Neural crest cell (in vitro differentiated cells): Measurements from ENCODE around the gene PRR7. TPM values are rescaled to one million over a fixed set of nuclear protein-coding genes. Genes with fewer than 3 reads are reported as not detected.
"Not testable (repeated sequence)": the region's sequence is repeated elsewhere in the genome, so short reads cannot be mapped to it uniquely, and the experiment has no call there.

Experiments used
- DNase-seq: peaks from one replicate; pipeline ENCODE4 v3.0.0; 2021; ENCODE audit warnings: low read depth, mixed read lengths, low spot score
- H3K27ac Mint-ChIP-seq: one replicate; pipeline ENCODE4 v1.8.0; 2021; ENCODE audit warnings: mild to moderate bottlenecking, mixed read lengths; ENCODE audit not compliant: unreplicated experiment
- H3K27me3 Mint-ChIP-seq: 2 replicates; pipeline ENCODE4 v1.8.0; 2021; ENCODE audit warnings: low read depth, mild to moderate bottlenecking, mixed read lengths
- H3K36me3 Mint-ChIP-seq: 2 replicates; pipeline ENCODE4 v1.8.0; 2021; ENCODE audit warnings: low read depth, mild to moderate bottlenecking, mixed read lengths
- H3K4me1 Mint-ChIP-seq: 2 replicates; pipeline ENCODE4 v1.8.0; 2021; ENCODE audit warnings: mixed read lengths
- H3K4me3 Mint-ChIP-seq: one replicate; pipeline ENCODE4 v1.8.0; 2021; ENCODE audit warnings: mild to moderate bottlenecking, mixed read lengths
- H3K9me3 Mint-ChIP-seq: 2 replicates; pipeline ENCODE4 v1.8.0; 2021; ENCODE audit warnings: mixed read lengths
- total RNA-seq: library from RNA; stranded (reverse); gene quantifications from 2 replicates; pipeline ENCODE4 v1.2.1, GENCODE V29; 2021
- TF ChIP-seq, protein P1 (sequence below): fragments of 200-600 bp; sonication (generic); conservative IDR thresholded peaks from 2 replicates; pipeline ENCODE4 v1.5.0; 2021; ENCODE audit warnings: antibody characterized with exemption, mild to moderate bottlenecking

PRR7 gene
- total RNA-seq, 1 donor from 2014 or later = 19.0 TPM

DNA sequence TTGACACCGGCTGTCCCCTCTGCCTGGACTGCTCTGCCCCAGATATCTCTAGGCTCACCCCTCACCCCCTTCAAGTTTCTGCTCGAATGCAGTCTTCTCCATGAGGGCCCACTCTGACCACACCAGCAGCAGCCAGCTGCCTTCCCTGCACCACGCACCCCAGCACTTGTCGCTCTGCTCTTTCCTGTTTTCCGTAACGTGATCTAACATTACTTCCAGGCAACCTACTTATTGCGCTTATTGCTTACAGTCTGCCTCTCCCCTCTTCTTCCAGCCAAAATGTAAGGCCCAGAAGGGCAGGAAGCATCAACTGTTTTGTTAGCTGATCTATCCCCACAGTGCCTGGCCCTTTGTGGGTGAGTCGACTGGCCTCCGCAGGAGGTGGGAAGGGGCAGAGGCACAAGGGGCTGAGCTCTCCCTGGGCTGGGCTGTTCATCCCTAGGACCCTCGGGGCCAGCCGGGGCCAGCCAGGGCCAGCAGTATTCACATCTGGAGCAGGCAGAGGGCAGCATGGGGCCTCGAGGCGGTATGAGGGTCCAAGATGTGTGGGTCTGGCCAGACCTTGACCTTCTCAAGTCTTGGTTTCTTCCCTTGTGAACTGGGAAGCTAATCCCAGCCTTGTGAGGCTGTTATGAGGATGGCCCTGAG, 38.4 kb downstream of the PRR7 start:
- Mint-ChIP-seq H3K4me1 (peaks cover 2% of the 10 kb centered on the region), H3K27me3 (no peaks in the 10 kb centered on the region), H3K9me3 (no peaks in the 10 kb centered on the region), H3K36me3 (peaks cover 1% of the 10 kb centered on the region), H3K27ac (peak overlapping the region; percentile 44), H3K4me3 (peak overlapping the region; percentile 56)
- TF ChIP-seq, protein P1, sequence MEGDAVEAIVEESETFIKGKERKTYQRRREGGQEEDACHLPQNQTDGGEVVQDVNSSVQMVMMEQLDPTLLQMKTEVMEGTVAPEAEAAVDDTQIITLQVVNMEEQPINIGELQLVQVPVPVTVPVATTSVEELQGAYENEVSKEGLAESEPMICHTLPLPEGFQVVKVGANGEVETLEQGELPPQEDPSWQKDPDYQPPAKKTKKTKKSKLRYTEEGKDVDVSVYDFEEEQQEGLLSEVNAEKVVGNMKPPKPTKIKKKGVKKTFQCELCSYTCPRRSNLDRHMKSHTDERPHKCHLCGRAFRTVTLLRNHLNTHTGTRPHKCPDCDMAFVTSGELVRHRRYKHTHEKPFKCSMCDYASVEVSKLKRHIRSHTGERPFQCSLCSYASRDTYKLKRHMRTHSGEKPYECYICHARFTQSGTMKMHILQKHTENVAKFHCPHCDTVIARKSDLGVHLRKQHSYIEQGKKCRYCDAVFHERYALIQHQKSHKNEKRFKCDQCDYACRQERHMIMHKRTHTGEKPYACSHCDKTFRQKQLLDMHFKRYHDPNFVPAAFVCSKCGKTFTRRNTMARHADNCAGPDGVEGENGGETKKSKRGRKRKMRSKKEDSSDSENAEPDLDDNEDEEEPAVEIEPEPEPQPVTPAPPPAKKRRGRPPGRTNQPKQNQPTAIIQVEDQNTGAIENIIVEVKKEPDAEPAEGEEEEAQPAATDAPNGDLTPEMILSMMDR = no peak
- DNase-seq = no peak

DNA sequence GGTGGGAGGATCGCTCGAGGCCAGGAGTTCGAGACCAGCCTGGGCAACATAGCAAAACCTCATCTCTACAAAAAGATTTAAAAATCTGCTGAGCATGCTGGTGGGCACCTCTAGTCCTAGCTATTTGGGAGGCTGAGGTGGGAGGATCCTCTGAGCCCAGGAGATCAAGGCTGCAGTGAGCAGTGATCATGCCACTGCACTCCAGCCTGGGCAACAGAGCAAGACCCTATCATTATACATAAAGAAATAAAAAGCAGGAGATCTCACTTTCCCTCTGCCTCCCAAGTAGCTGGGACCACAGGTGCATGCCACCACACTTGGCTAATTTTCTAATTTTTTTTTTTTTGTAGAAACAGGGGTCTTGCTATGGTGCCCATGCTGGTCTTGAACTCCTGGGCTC, 39.1 kb downstream of the PRR7 start:
- not testable (repeated sequence) for H3K27ac Mint-ChIP-seq, H3K4me3 Mint-ChIP-seq, H3K4me1 Mint-ChIP-seq, H3K9me3 Mint-ChIP-seq, H3K27me3 Mint-ChIP-seq, DNase-seq, H3K36me3 Mint-ChIP-seq

DNA sequence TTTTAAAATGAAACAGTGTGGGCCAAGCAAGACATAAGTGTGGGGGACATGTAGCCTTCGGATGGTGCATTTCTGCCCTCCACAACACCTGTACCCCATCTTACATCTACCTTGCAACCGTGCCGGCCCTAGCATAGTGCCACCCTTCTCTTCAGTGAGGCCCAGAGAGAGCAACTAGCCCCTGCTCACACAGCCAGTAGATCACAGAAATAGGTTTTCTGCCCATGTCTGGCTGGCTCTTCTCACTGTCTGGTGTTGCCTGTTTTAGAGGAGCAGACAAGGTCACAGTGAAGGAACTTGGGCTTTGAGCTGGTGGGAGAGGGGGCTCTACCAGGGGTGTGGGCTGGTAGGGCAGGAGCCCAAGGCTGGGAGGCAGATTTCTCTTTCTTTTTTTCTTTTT, 39.6 kb downstream of the PRR7 start:
- DNase-seq = no peak
- TF ChIP-seq, protein P1 = no peak
- H3K27me3 Mint-ChIP-seq = no peaks in the 10 kb centered on the region
- H3K4me3 Mint-ChIP-seq = no peak overlapping the region
- no peaks in the 10 kb centered on the region for H3K4me1 Mint-ChIP-seq
- H3K9me3 Mint-ChIP-seq = no peaks in the 10 kb centered on the region
- peaks cover 2% of the 10 kb centered on the region for H3K36me3 Mint-ChIP-seq
- no peak overlapping the region for H3K27ac Mint-ChIP-seq

DNA sequence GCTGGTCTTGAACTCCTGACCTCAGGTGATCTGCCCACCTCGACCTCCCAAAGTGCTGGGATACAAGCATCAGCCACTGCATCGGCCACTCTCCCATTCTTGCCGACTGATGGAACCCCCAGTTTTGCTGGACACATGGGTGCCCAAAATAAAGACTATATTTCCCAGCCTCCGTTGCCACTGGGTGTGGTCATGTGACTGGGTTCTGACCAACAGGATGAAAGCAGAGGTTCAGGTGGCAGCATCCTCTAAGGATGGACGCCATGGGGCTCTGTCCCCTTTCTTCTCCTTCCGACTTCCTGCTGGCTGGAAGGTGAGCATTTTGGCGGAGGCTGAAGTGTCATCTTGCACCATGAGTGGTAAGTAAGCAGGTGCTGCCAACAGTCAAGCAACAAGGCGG, 40.5 kb downstream of the PRR7 start:
- H3K9me3 Mint-ChIP-seq = no peaks in the 10 kb centered on the region
- H3K36me3 Mint-ChIP-seq = peaks cover 2% of the 10 kb centered on the region
- TF ChIP-seq, protein P1 = no peak
- H3K27ac Mint-ChIP-seq = no peak overlapping the region
- DNase-seq = no peak
- no peaks in the 10 kb centered on the region for H3K4me1 Mint-ChIP-seq
- no peak overlapping the region for H3K4me3 Mint-ChIP-seq
- H3K27me3 Mint-ChIP-seq = no peaks in the 10 kb centered on the region

DNA sequence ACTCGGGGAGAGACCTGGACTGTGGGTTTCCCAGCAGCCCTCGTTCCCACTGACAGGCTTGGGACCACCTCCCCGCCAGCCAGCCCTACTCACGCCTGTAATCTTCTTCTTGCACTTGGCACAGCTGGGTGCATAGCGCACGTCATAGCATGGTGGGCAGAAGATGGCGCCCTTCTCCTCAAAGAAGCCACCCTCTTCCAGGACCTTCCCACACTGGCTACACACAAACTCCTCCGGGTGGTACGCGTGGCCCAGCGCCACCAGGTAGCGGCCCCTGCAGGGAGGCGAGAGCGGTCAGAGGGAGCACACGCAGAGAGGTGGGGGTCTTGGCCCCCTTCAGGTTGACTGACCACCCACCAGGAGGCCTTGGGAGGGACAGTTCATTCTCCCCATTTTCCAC, 41.4 kb downstream of the PRR7 start:
- no peaks in the 10 kb centered on the region for H3K9me3 Mint-ChIP-seq
- no peak for DNase-seq
- peak overlapping the region; percentile 23 for H3K4me3 Mint-ChIP-seq
- H3K36me3 Mint-ChIP-seq = peaks cover 2% of the 10 kb centered on the region
- H3K27me3 Mint-ChIP-seq = no peaks in the 10 kb centered on the region
- H3K27ac Mint-ChIP-seq = no peak overlapping the region
- H3K4me1 Mint-ChIP-seq = peaks cover 5% of the 10 kb centered on the region
- TF ChIP-seq, protein P1 = no peak

DNA sequence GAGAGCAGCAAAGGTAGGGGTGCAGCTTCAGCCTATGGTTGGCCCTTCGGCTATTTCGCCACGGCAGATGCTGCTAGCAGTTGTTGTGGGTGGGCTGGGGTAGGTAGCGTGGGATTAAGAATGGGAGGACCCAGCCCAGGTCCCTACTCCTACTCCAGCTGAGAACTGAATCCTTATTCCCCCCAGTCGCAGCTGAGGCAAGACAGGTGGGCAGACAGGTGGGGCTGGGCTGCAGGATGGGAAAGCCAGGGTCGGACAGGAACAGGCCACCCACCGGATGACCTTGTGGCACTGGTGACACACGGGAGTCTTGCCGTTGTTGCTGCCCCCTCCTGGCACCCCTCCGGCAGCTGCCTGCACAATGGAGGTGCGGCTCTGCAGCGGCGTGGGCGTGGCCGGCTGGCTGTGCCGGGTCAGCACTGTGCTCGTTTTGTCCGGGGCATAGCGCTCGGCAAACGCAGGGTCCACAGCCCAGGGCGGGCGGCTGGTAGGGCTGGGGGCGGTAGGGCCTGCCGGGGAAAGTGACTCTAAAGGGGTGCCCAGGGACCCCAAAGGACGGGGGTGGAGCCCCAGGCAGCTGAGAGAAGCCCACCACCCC, 42.6 kb downstream of the PRR7 start:
- no peak for DNase-seq
- Mint-ChIP-seq H3K4me3 (no peak overlapping the region), H3K9me3 (no peaks in the 10 kb centered on the region), H3K27ac (no peak overlapping the region), H3K27me3 (no peaks in the 10 kb centered on the region), H3K4me1 (peaks cover 9% of the 10 kb centered on the region), H3K36me3 (peaks cover 2% of the 10 kb centered on the region)
- TF ChIP-seq, protein P1 = no peak
